ENCODE data around the gene FBXL16. TPM values are rescaled to one million over a fixed set of nuclear protein-coding genes. Genes with fewer than 3 reads are reported as not detected.

FBXL16 gene
- total and polyA plus RNA-seq, 2 experiments from 2014 or later, result 0.29 to 0.54 TPM

GRCh38 chr16:708959-709358 is 3.4 kb upstream of the FBXL16 start:
- Histone ChIP-seq H3F3A (ENCODE audit: insufficient read depth) (peaks cover 10% of the 10 kb centered on the region), H3K4me2 (ENCODE audit: unreplicated experiment) (no peak overlapping the region), H3K36me3 (ENCODE audit: low read depth) (no peaks in the 10 kb centered on the region), H3K4me1 (ENCODE audit: insufficient read depth) (peaks cover 11% of the 10 kb centered on the region; the same call in 1 of the 2 replicates), H3K9me2 (ENCODE audit: insufficient read depth) (no peaks in the 10 kb centered on the region), H3K4me3 (no peak overlapping the region), H3K9ac (no peak overlapping the region), H4K20me1 (ENCODE audit: insufficient read depth) (no peaks in the 10 kb centered on the region), H3K27me3 (replicated peaks; ENCODE audit: insufficient read depth) (peaks cover 24% of the 10 kb centered on the region), H3K27ac (no peak overlapping the region), H2AFZ (no peak overlapping the region), H3K79me2 (ENCODE audit: insufficient read depth) (no peaks in the 10 kb centered on the region), H3K9me3 (ENCODE audit: low read depth) (no peaks in the 10 kb centered on the region)
- in situ Hi-C loops (cut with MboI), result no loop called here
- WGBS, 2 experiments (ENCODE audit: low coverage in 1 of 2, low lambda C conversion rate in 2 of 2, missing lambda C conversion rate in 2 of 2), result 53 to 56% methylated on average over 4 of the region's 4 CpGs
- no peak for TF ChIP-seq EZH2 (IDR thresholded peaks at IDR 0.05; ENCODE audit: insufficient read depth, poor library complexity, severe bottlenecking)
- TF ChIP-seq EZH2phosphoT487 (IDR thresholded peaks at IDR 0.05; ENCODE audit: insufficient read depth, low read depth), result no peak
- no peak for DNase-seq

GRCh38 chr16:708019-708418 is 2.4 kb upstream of the FBXL16 start:
- WGBS, 2 experiments (ENCODE audit: low coverage in 1 of 2, low lambda C conversion rate in 2 of 2, missing lambda C conversion rate in 2 of 2), result 54 to 64% methylated on average over 3 of the region's 3 CpGs
- in situ Hi-C loops (cut with MboI), result no loop called here

DNA sequence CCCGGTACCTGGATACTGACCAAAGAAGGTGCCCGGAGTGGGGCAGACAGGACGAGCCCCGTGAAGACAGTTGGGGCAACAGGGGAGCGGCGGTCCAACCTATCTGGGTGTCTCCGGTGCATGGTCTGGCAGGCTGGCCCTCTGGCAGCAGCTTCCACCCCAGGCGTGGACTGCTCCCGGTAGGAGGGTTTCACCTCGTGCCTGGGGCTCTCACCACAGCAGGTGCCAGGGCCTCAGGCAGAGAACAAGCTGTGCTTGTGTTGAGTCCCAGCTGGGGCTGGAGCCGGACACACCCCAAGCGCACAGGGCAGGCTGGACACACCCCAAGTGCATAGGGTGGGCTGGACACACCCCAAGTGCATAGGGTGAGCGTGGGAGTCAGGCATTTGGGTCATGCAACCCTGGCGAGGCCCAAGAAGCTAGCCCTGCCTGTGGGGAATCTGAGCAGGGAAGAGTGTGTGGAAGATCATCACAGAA is 1.5 kb upstream of the FBXL16 start:
- peaks cover 38% of the 10 kb centered on the region for H3K27me3 ChIP-seq (replicated peaks; ENCODE audit: insufficient read depth)
- in situ Hi-C loops (cut with MboI), result no loop called here
- H3K9me3 ChIP-seq (ENCODE audit: low read depth), result no peaks in the 10 kb centered on the region

More at GRCh38 chr16:708019-708418, 2.4 kb upstream of the FBXL16 start:
- Histone ChIP-seq H3K9me2 (ENCODE audit: insufficient read depth) (no peaks in the 10 kb centered on the region), H3K4me1 (ENCODE audit: insufficient read depth) (peaks cover 11% of the 10 kb centered on the region; the same call in 1 of the 2 replicates), H2AFZ (no peak overlapping the region), H3K4me2 (ENCODE audit: unreplicated experiment) (no peak overlapping the region), H4K20me1 (ENCODE audit: insufficient read depth) (no peaks in the 10 kb centered on the region), H3K27me3 (replicated peaks; ENCODE audit: insufficient read depth) (peaks cover 29% of the 10 kb centered on the region), H3K36me3 (ENCODE audit: low read depth) (no peaks in the 10 kb centered on the region), H3F3A (ENCODE audit: insufficient read depth) (peaks cover 8% of the 10 kb centered on the region), H3K27ac (no peak overlapping the region), H3K9me3 (ENCODE audit: low read depth) (no peaks in the 10 kb centered on the region), H3K9ac (no peak overlapping the region), H3K4me3 (no peak overlapping the region), H3K79me2 (ENCODE audit: insufficient read depth) (no peaks in the 10 kb centered on the region)
- no peak for TF ChIP-seq EZH2phosphoT487 (IDR thresholded peaks at IDR 0.05; ENCODE audit: insufficient read depth, low read depth)
- DNase-seq, result no peak

GRCh38 chr16:706189-707061 is 824 bp upstream of the FBXL16 start:
- H3K4me2 ChIP-seq (ENCODE audit: unreplicated experiment), result no peak overlapping the region
- peaks cover 45% of the 10 kb centered on the region for H3K27me3 ChIP-seq (replicated peaks; ENCODE audit: insufficient read depth)
- no peaks in the 10 kb centered on the region for H3K9me3 ChIP-seq (ENCODE audit: low read depth)
- H3K9me2 ChIP-seq (ENCODE audit: insufficient read depth), result no peaks in the 10 kb centered on the region
- in situ Hi-C loops (cut with MboI), result no loop called here
- no peaks in the 10 kb centered on the region for H3F3A ChIP-seq (ENCODE audit: insufficient read depth)
- no peak overlapping the region for H3K27ac ChIP-seq
- DNase-seq, result no peak
- no peak overlapping the region for H3K4me3 ChIP-seq
- peaks cover 5% of the 10 kb centered on the region; the same call in 1 of the 2 replicates for H3K4me1 ChIP-seq (ENCODE audit: insufficient read depth)
- TF ChIP-seq EZH2 (IDR thresholded peaks at IDR 0.05; ENCODE audit: insufficient read depth, poor library complexity, severe bottlenecking), result peak; percentile 79
- TF ChIP-seq EZH2phosphoT487 (IDR thresholded peaks at IDR 0.05; ENCODE audit: insufficient read depth, low read depth), result no peak
- no peaks in the 10 kb centered on the region for H3K36me3 ChIP-seq (ENCODE audit: low read depth)
- H2AFZ ChIP-seq, result no peak overlapping the region
- no peak overlapping the region for H3K9ac ChIP-seq
- no peaks in the 10 kb centered on the region for H4K20me1 ChIP-seq (ENCODE audit: insufficient read depth)
- WGBS, 2 experiments (ENCODE audit: low coverage in 1 of 2, low lambda C conversion rate in 2 of 2, missing lambda C conversion rate in 2 of 2), result 5 to 6% methylated on average over 29 to 47 of the region's 49 CpGs
- no peaks in the 10 kb centered on the region for H3K79me2 ChIP-seq (ENCODE audit: insufficient read depth)

More for the DNA sequence above, 1.5 kb upstream of the FBXL16 start:
- Histone ChIP-seq H4K20me1 (ENCODE audit: insufficient read depth) (no peaks in the 10 kb centered on the region), H2AFZ (no peak overlapping the region), H3K4me3 (no peak overlapping the region), H3K4me2 (ENCODE audit: unreplicated experiment) (no peak overlapping the region), H3K9me2 (ENCODE audit: insufficient read depth) (no peaks in the 10 kb centered on the region), H3K79me2 (ENCODE audit: insufficient read depth) (no peaks in the 10 kb centered on the region), H3F3A (ENCODE audit: insufficient read depth) (no peaks in the 10 kb centered on the region), H3K36me3 (ENCODE audit: low read depth) (no peaks in the 10 kb centered on the region), H3K9ac (no peak overlapping the region), H3K27ac (no peak overlapping the region), H3K4me1 (ENCODE audit: insufficient read depth) (peaks cover 5% of the 10 kb centered on the region; the same call in 1 of the 2 replicates)
- WGBS, 2 experiments (ENCODE audit: low coverage in 1 of 2, low lambda C conversion rate in 2 of 2, missing lambda C conversion rate in 2 of 2), result 32 to 36% methylated on average over 13 of the region's 14 CpGs
- TF ChIP-seq EZH2 (IDR thresholded peaks at IDR 0.05; ENCODE audit: insufficient read depth, poor library complexity, severe bottlenecking), result no peak
- TF ChIP-seq EZH2phosphoT487 (IDR thresholded peaks at IDR 0.05; ENCODE audit: insufficient read depth, low read depth), result no peak
- no peak for DNase-seq

Measured in GM23248 (cell line).